ENCODE measurements around the gene CROCC2. TPM values are rescaled to one million over a fixed set of nuclear protein-coding genes. Genes with fewer than 3 reads are reported as not detected.

The CROCC2 gene
- total and polyA plus RNA-seq, 4 donors = 1.3 to 17.4 (median 4.4) TPM

- WGBS, 2 donors = 74 to 84% methylated on average over 22 of the region's 22 CpGs
- H3K9ac ChIP-seq (ENCODE audit: insufficient read depth in 1 of 2, low read length in 2 of 2) = no peak overlapping the region
These were observed 915 bp downstream of the CROCC2 start for GRCh38 chr2:240906911-240907590.

GRCh38 chr2:240909216-240909974, 3.3 kb downstream of the CROCC2 start:
- peaks cover 0 to 14% (median 9%) of the 10 kb centered on the region in 5 donors for H3K4me1 ChIP-seq (ENCODE audit: control insufficient read depth in 5 of 5, insufficient read depth in 5 of 5, low read length in 5 of 5)
- TF ChIP-seq CTCF (IDR thresholded peaks at IDR 0.05; ENCODE audit: control extremely low read depth, extremely low read depth) = no peak
- no peaks in the 10 kb centered on the region for H3K9me3 ChIP-seq (ENCODE audit: control insufficient read depth in 4 of 4, insufficient read depth in 3 of 4, low read length in 3 of 4)
- no peak overlapping the region for H3K27ac ChIP-seq (ENCODE audit: low read depth in 1 of 2, low read length in 1 of 2)
- H3K27me3 ChIP-seq (ENCODE audit: control insufficient read depth in 3 of 3, insufficient read depth in 3 of 3, low read length in 2 of 3) = no peaks in the 10 kb centered on the region
- DNase-seq (no peak), ATAC-seq (ENCODE audit: insufficient read depth, low FRiP score) (no peak)
- H3K9ac ChIP-seq (ENCODE audit: insufficient read depth in 1 of 2, low read length in 2 of 2) = no peak overlapping the region
- H3K4me3 ChIP-seq = no peak overlapping the region
- WGBS, 2 donors = 72 to 80% methylated on average over 17 of the region's 17 CpGs
- H3K36me3 ChIP-seq (ENCODE audit: control insufficient read depth in 4 of 4, insufficient read depth in 4 of 4, low read length in 4 of 4) = no peaks in the 10 kb centered on the region

More at GRCh38 chr2:240906911-240907590, 915 bp downstream of the CROCC2 start:
- Histone ChIP-seq H3K9me3 (ENCODE audit: control insufficient read depth in 4 of 4, insufficient read depth in 3 of 4, low read length in 3 of 4) (no peaks in the 10 kb centered on the region), H3K4me1 (ENCODE audit: control insufficient read depth in 5 of 5, insufficient read depth in 5 of 5, low read length in 5 of 5) (peaks cover 0 to 11% (median 0%) of the 10 kb centered on the region in 5 donors), H3K27me3 (ENCODE audit: control insufficient read depth in 3 of 3, insufficient read depth in 3 of 3, low read length in 2 of 3) (no peaks in the 10 kb centered on the region), H3K4me3 (no peak overlapping the region), H3K27ac (ENCODE audit: low read depth in 1 of 2, low read length in 1 of 2) (no peak overlapping the region), H3K36me3 (ENCODE audit: control insufficient read depth in 4 of 4, insufficient read depth in 4 of 4, low read length in 4 of 4) (no peaks in the 10 kb centered on the region)
- no peak for DNase-seq
- ATAC-seq (ENCODE audit: insufficient read depth, low FRiP score) = no peak
- TF ChIP-seq CTCF (IDR thresholded peaks at IDR 0.05; ENCODE audit: control extremely low read depth, extremely low read depth) = no peak

- WGBS, 2 donors = 77 to 79% methylated on average over 19 to 20 of the region's 20 CpGs
- Histone ChIP-seq H3K9me3 (ENCODE audit: control insufficient read depth in 4 of 4, insufficient read depth in 3 of 4, low read length in 3 of 4) (no peaks in the 10 kb centered on the region), H3K4me1 (ENCODE audit: control insufficient read depth in 5 of 5, insufficient read depth in 5 of 5, low read length in 5 of 5) (peaks cover 0 to 33% (median 13%) of the 10 kb centered on the region in 5 donors), H3K27ac (ENCODE audit: low read depth in 1 of 2, low read length in 1 of 2) (no peak overlapping the region), H3K9ac (ENCODE audit: insufficient read depth in 1 of 2, low read length in 2 of 2) (no peak overlapping the region), H3K27me3 (ENCODE audit: control insufficient read depth in 3 of 3, insufficient read depth in 3 of 3, low read length in 2 of 3) (no peaks in the 10 kb centered on the region), H3K36me3 (ENCODE audit: control insufficient read depth in 4 of 4, insufficient read depth in 4 of 4, low read length in 4 of 4) (no peaks in the 10 kb centered on the region), H3K4me3 (no peak overlapping the region)
- no peak for ATAC-seq (ENCODE audit: insufficient read depth, low FRiP score)
- no peak for DNase-seq
- TF ChIP-seq CTCF (IDR thresholded peaks at IDR 0.05; ENCODE audit: control extremely low read depth, extremely low read depth) = no peak
These were observed 5.6 kb downstream of the CROCC2 start for GRCh38 chr2:240911641-240912265.

Measured in lung (tissue), 12 donors.